ENCODE measurements around the gene NUPR1.
"Not testable (repeated sequence)": the region's sequence is repeated elsewhere in the genome, so short reads cannot be mapped to it uniquely, and the experiment has no call there.

The NUPR1 gene

GRCh38 chr16:28527100-28527785, 11.5 kb downstream of the NUPR1 start:
- not testable (repeated sequence) for DNase-seq (ENCODE audit: low read depth)

- DNase-seq (ENCODE audit: low read depth), result no peak
Observed at GRCh38 chr16:28526201-28527099, 12.3 kb downstream of the NUPR1 start.

GRCh38 chr16:28524681-28525171, 14.0 kb downstream of the NUPR1 start:
- no peak for DNase-seq (ENCODE audit: low read depth)

GRCh38 chr16:28522792-28523191, 16.0 kb downstream of the NUPR1 start:
- no peak for DNase-seq (ENCODE audit: low read depth)

GRCh38 chr16:28521436-28521835, 17.3 kb downstream of the NUPR1 start:
- no peak for DNase-seq (ENCODE audit: low read depth)

- no peak for DNase-seq (ENCODE audit: low read depth)
Observed at GRCh38 chr16:28520672-28521071, 18.1 kb downstream of the NUPR1 start.

GRCh38 chr16:28514246-28514645, 24.5 kb downstream of the NUPR1 start:
- no peak for DNase-seq (ENCODE audit: low read depth)

- DNase-seq (ENCODE audit: low read depth), result no peak
Observed at GRCh38 chr16:28513484-28514181, 25.1 kb downstream of the NUPR1 start.

- no peak for DNase-seq (ENCODE audit: low read depth)
Observed at GRCh38 chr16:28511801-28512789, 26.7 kb downstream of the NUPR1 start.

GRCh38 chr16:28511031-28511430, 27.7 kb downstream of the NUPR1 start:
- DNase-seq (ENCODE audit: low read depth), result no peak

GRCh38 chr16:28505489-28506137, 33.2 kb downstream of the NUPR1 start:
- no peak for DNase-seq (ENCODE audit: low read depth)

GRCh38 chr16:28504707-28505404, 33.9 kb downstream of the NUPR1 start:
- DNase-seq (ENCODE audit: low read depth), result no peak

- DNase-seq (ENCODE audit: low read depth), result no peak
Observed at GRCh38 chr16:28503470-28504259, 35.1 kb downstream of the NUPR1 start.

GRCh38 chr16:28502290-28502689, 36.5 kb downstream of the NUPR1 start:
- DNase-seq (ENCODE audit: low read depth), result no peak

GRCh38 chr16:28501258-28502232, 37.2 kb downstream of the NUPR1 start:
- DNase-seq (ENCODE audit: low read depth), result no peak

GRCh38 chr16:28500476-28501180, 38.1 kb downstream of the NUPR1 start:
- not testable (repeated sequence) for DNase-seq (ENCODE audit: low read depth)

GRCh38 chr16:28499854-28500253, 38.9 kb downstream of the NUPR1 start:
- no peak for DNase-seq (ENCODE audit: low read depth)
